ENCODE measurements around the gene DRG2. TPM values are rescaled to one million over a fixed set of nuclear protein-coding genes. Genes with fewer than 3 reads are reported as not detected.

DRG2 gene
- total RNA-seq, 6 experiments from 2014 or later = 10.4 to 28.8 (median 17.3) TPM

DNA sequence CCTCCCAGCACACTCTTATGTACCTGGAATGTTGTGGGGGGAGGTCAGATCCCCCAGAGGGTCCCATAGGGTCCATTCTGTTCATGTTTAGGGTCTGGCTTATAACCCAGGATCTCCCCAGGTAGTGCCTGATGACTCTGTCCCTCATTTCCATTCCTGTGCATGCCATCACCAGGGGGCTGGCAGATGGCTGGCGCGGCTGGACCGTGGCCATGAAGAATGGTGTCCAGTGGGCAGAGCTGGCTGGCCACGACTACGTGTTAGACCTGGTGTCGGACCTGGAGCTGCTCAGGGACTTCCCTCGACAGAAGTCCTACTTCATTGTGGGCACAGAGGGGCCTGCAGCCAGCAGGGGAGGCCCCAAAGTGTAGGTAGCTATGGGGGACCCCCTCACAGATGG, 60.8 kb downstream of the DRG2 start:
- peak in 1 of 3 donors; percentile 14 for DNase-seq
- TF ChIP-seq, protein P1, sequence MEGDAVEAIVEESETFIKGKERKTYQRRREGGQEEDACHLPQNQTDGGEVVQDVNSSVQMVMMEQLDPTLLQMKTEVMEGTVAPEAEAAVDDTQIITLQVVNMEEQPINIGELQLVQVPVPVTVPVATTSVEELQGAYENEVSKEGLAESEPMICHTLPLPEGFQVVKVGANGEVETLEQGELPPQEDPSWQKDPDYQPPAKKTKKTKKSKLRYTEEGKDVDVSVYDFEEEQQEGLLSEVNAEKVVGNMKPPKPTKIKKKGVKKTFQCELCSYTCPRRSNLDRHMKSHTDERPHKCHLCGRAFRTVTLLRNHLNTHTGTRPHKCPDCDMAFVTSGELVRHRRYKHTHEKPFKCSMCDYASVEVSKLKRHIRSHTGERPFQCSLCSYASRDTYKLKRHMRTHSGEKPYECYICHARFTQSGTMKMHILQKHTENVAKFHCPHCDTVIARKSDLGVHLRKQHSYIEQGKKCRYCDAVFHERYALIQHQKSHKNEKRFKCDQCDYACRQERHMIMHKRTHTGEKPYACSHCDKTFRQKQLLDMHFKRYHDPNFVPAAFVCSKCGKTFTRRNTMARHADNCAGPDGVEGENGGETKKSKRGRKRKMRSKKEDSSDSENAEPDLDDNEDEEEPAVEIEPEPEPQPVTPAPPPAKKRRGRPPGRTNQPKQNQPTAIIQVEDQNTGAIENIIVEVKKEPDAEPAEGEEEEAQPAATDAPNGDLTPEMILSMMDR (IDR thresholded peaks at IDR 0.05) = no peak
- no peak for TF ChIP-seq POLR2A (IDR thresholded peaks at IDR 0.05)

DNA sequence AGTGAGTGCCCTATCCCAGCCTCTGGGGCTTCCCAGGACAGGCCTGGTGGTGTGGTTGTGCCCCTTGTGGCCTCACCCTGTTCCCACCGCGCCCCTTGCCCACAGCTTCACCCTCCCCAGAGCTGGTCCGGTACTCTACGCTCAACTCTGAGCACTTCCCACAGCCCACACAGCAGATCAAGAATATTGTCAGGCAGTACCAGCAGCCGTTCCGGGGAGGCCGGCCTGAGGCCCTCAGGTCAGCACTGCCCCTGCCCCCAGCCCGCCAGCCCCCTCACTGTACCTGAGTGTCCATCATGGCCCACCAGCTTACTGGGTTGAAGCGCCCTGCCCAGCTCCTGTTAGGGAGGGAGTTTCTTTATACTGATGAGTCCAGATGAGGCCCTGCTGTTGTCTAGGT, 63.5 kb downstream of the DRG2 start:
- H3K4me3 ChIP-seq = no peak overlapping the region
- H3K36me3 ChIP-seq = no peaks in the 10 kb centered on the region
- no peaks in the 10 kb centered on the region for H3K9me3 ChIP-seq
- ATAC-seq = no peak
- intact Hi-C loops (cut with DNase I) = no loop called here
- peaks cover 0 to 3% (median 0%) of the 10 kb centered on the region in 4 donors for H3K4me1 ChIP-seq
- no peak overlapping the region for H3K27ac ChIP-seq
- peak in 1 of 3 donors; percentile 13 for DNase-seq
- TF ChIP-seq, protein P1 (IDR thresholded peaks at IDR 0.05) = no peak
- no peak for TF ChIP-seq POLR2A (IDR thresholded peaks at IDR 0.05)
- 76% methylated on average over 3 of the region's 9 CpGs for WGBS (ENCODE audit: insufficient coverage, low coverage, low lambda C conversion rate, missing lambda C conversion rate)
- H3K27me3 ChIP-seq = no peaks in the 10 kb centered on the region

More for the DNA sequence above, 60.8 kb downstream of the DRG2 start:
- Histone ChIP-seq H3K36me3 (no peaks in the 10 kb centered on the region), H3K9me3 (no peaks in the 10 kb centered on the region), H3K4me3 (no peak overlapping the region), H3K27ac (no peak overlapping the region), H3K4me1 (peaks cover 0 to 6% (median 0%) of the 10 kb centered on the region in 4 donors), H3K27me3 (no peaks in the 10 kb centered on the region)
- intact Hi-C loops (cut with DNase I) = no loop called here
- no peak for ATAC-seq
- 60% methylated on average over 1 of the region's 7 CpGs for WGBS (ENCODE audit: insufficient coverage, low coverage, low lambda C conversion rate, missing lambda C conversion rate)

DNA sequence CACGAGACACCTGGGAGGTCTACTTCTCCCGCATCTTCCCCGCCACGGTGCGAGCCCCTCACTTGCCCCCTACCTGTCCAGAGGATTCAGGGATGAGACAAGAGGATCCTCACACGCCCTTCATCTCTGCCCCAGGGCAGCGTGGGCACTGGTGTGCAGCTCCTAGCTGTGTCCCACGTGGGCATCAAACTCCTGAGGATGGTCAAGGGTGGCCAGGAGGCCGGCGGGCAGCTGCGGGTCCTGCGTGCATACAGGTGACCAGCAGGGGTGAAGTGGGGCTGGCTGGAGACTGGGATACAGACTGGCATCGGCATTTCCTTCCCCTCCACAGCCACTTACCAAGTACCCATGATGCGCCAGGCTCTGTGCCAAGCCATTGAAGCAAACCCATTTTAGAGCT, 67.4 kb downstream of the DRG2 start:
- DNase-seq (no peak), ATAC-seq (no peak)
- Histone ChIP-seq H3K4me1 (peaks cover 0 to 3% (median 0%) of the 10 kb centered on the region in 4 donors), H3K4me3 (no peak overlapping the region), H3K27ac (no peak overlapping the region), H3K9me3 (no peaks in the 10 kb centered on the region), H3K27me3 (no peaks in the 10 kb centered on the region), H3K36me3 (no peaks in the 10 kb centered on the region)
- intact Hi-C loops (cut with DNase I) = no loop called here
- TF ChIP-seq, protein P1 (IDR thresholded peaks at IDR 0.05) = no peak
- no peak for TF ChIP-seq POLR2A (IDR thresholded peaks at IDR 0.05)
- WGBS (ENCODE audit: insufficient coverage, low coverage, low lambda C conversion rate, missing lambda C conversion rate) = 85% methylated on average over 4 of the region's 14 CpGs

DNA sequence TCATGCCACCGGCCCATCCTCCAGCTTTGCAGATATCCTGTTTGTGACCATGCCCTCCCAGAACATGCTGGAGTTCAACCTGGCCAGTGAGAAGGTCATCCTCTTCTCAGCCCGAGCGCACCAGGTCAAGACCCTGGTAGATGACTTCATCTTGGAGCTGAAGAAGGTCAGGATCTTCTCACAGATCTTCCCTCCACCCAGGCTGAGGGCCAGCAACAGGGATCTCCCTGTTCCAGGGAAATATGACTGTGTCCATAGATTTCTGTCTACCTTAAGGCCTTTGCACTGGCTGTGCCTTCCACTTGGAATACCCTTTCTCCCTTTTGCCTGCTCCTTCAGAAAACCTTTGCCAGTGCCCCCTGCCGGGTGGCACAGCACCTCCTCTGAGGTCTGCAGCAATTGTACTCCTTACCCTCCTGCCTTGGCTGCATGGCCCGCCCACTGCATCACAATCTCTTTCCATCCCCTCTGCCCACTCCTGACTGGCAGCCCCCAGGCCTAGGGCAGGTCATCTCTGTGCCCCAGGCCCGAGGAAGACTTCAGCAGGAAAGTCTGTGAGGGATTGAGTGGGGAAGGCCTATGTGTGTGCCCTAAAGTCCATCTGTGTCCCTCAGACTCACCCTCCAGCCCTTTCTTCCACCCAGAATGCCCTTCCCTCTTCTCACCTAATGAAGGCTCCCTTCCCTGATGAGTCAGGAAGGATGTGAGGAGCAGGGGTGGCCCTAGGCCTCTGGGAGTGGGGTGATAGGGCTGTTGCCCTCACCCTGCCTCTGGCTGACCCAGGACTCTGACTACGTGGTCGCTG, 68.6 kb downstream of the DRG2 start:
- Histone ChIP-seq H3K4me3 (no peak overlapping the region), H3K4me1 (peaks cover 0 to 3% (median 0%) of the 10 kb centered on the region in 4 donors), H3K36me3 (no peaks in the 10 kb centered on the region), H3K27me3 (no peaks in the 10 kb centered on the region), H3K9me3 (no peaks in the 10 kb centered on the region), H3K27ac (no peak overlapping the region)
- DNase-seq (no peak), ATAC-seq (no peak)
- intact Hi-C loops (cut with DNase I) = no loop called here
- TF ChIP-seq, protein P1 (IDR thresholded peaks at IDR 0.05) = no peak
- no peak for TF ChIP-seq POLR2A (IDR thresholded peaks at IDR 0.05)
- 100% methylated on average over 2 of the region's 8 CpGs for WGBS (ENCODE audit: insufficient coverage, low coverage, low lambda C conversion rate, missing lambda C conversion rate)
